NT2/D1 (cell line): ENCODE data around the gene SCAMP3.

ENCODE experiments used
- SUZ12 ChIP-seq: IDR thresholded peaks from 2 replicates; pipeline ENCODE4 v1.6.1; 2011; ENCODE audit not compliant: insufficient read length, insufficient read depth; ENCODE audit errors: extremely low read depth
- YY1 ChIP-seq: IDR thresholded peaks from 2 replicates; pipeline ENCODE4 v1.6.1; 2011; ENCODE audit not compliant: insufficient read length, insufficient read depth
- ZNF274 ChIP-seq: IDR thresholded peaks from 2 replicates; pipeline ENCODE4 v1.6.1; 2011; ENCODE audit warnings: mild to moderate bottlenecking, low read depth, low read length

- no peak for TF ChIP-seq YY1
- no peak for TF ChIP-seq ZNF274
- TF ChIP-seq SUZ12, result no peak
These were observed 54.2 kb downstream of the SCAMP3 start, which contains the start of gene THBS3 for GRCh38 chr1:155207806-155208540.
